Measurements from ENCODE around the gene GRIN2A. TPM values are rescaled to one million over a fixed set of nuclear protein-coding genes. Genes with fewer than 3 reads are reported as not detected.

Gene GRIN2A
- total RNA-seq, 2 experiments from 2014 or later: not detected

GRCh38 chr16:9844361-9844760 is 337.9 kb downstream of the GRIN2A start:
- Histone ChIP-seq H3K27ac (ENCODE audit: low read depth, low read length, poor library complexity, severe bottlenecking) (no peak overlapping the region), H4K20me1 (ENCODE audit: insufficient read depth, low read length) (no peaks in the 10 kb centered on the region), H3K9me2 (ENCODE audit: insufficient read depth, low read length) (no peaks in the 10 kb centered on the region), H3K36me3 (ENCODE audit: insufficient read depth, low read length) (no peaks in the 10 kb centered on the region), H3K4me3 (ENCODE audit: low read depth, low read length, poor library complexity, severe bottlenecking) (no peak overlapping the region), H3K4me1 (ENCODE audit: insufficient read depth, low read length, poor library complexity, severe bottlenecking) (no peaks in the 10 kb centered on the region), H3K79me2 (ENCODE audit: insufficient read depth, low read depth, low read length) (no peaks in the 10 kb centered on the region), H3K9me3 (ENCODE audit: low read length) (no peaks in the 10 kb centered on the region), H2AFZ (ENCODE audit: low read length) (no peak overlapping the region), H3K4me2 (ENCODE audit: low read length) (no peak overlapping the region)
- intact Hi-C loops (cut with micrococcal nuclease; ENCODE audit: unreplicated experiment): no loop called here
- ChIA-PET CTCF (ENCODE audit: unreplicated experiment) (no interaction called here), POLR2A (no interaction called here)
- BruUV-seq (replicated peaks): no TSS peak
- TF ChIP-seq, protein P1, sequence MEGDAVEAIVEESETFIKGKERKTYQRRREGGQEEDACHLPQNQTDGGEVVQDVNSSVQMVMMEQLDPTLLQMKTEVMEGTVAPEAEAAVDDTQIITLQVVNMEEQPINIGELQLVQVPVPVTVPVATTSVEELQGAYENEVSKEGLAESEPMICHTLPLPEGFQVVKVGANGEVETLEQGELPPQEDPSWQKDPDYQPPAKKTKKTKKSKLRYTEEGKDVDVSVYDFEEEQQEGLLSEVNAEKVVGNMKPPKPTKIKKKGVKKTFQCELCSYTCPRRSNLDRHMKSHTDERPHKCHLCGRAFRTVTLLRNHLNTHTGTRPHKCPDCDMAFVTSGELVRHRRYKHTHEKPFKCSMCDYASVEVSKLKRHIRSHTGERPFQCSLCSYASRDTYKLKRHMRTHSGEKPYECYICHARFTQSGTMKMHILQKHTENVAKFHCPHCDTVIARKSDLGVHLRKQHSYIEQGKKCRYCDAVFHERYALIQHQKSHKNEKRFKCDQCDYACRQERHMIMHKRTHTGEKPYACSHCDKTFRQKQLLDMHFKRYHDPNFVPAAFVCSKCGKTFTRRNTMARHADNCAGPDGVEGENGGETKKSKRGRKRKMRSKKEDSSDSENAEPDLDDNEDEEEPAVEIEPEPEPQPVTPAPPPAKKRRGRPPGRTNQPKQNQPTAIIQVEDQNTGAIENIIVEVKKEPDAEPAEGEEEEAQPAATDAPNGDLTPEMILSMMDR (conservative IDR thresholded peaks at IDR 0.05; ENCODE audit: low read length): no peak
- TF ChIP-seq EZH2phosphoT487 (IDR thresholded peaks at IDR 0.05; ENCODE audit: borderline replicate concordance, low read depth, low read length): no peak
- no peak for DNase-seq (ENCODE audit: low spot score)

DNA sequence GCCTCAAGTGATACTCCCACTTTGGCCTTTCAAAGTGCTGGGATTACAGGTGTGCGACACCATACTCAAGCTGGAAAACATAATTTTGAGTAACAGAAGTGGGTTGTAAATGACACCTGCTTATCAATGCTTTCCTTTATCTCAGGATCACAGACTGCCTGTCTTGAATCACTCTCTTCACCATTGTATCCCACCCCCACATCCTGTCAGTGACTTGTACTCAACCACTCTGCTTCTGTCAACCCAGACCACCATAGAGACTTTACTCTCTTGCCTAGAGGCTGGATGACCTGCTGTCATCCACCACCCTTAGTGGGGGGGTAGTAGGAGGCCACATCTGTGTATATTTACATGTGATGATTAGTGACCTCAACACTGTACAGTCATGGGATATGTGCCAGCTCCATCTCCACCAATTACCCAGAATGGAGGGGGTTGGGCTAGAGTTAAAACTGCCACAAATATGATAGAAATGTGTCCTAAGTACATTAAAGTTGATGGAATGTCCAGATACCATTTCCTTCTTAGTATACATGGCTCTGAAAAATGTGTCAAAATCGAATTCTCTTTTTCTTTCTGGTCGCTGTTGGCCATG is 338.7 kb downstream of the GRIN2A start:
- no peaks in the 10 kb centered on the region for H3K4me1 ChIP-seq (ENCODE audit: insufficient read depth, low read length, poor library complexity, severe bottlenecking)
- H3K36me3 ChIP-seq (ENCODE audit: insufficient read depth, low read length): no peaks in the 10 kb centered on the region
- no TSS peak for BruUV-seq (replicated peaks)
- H4K20me1 ChIP-seq (ENCODE audit: insufficient read depth, low read length): no peaks in the 10 kb centered on the region
- H3K9me3 ChIP-seq (ENCODE audit: low read length): no peaks in the 10 kb centered on the region
- no peaks in the 10 kb centered on the region for H3K9me2 ChIP-seq (ENCODE audit: insufficient read depth, low read length)
- H2AFZ ChIP-seq (ENCODE audit: low read length): no peak overlapping the region
- no peaks in the 10 kb centered on the region for H3K79me2 ChIP-seq (ENCODE audit: insufficient read depth, low read depth, low read length)
- DNase-seq (ENCODE audit: low spot score): no peak
- intact Hi-C loops (cut with micrococcal nuclease; ENCODE audit: unreplicated experiment): no loop called here
- POLR2A ChIA-PET: no interaction called here
- TF ChIP-seq, protein P1 (conservative IDR thresholded peaks at IDR 0.05; ENCODE audit: low read length): no peak
- no peak for TF ChIP-seq EZH2phosphoT487 (IDR thresholded peaks at IDR 0.05; ENCODE audit: borderline replicate concordance, low read depth, low read length)
- no peak overlapping the region for H3K4me3 ChIP-seq (ENCODE audit: low read depth, low read length, poor library complexity, severe bottlenecking)
- CTCF ChIA-PET (ENCODE audit: unreplicated experiment): no interaction called here
- no peak overlapping the region for H3K27ac ChIP-seq (ENCODE audit: low read depth, low read length, poor library complexity, severe bottlenecking)
- no peak overlapping the region for H3K4me2 ChIP-seq (ENCODE audit: low read length)

- Histone ChIP-seq H3K4me3 (ENCODE audit: low read depth, low read length, poor library complexity, severe bottlenecking) (no peak overlapping the region), H3K9me3 (ENCODE audit: low read length) (no peaks in the 10 kb centered on the region), H3K79me2 (ENCODE audit: insufficient read depth, low read depth, low read length) (no peaks in the 10 kb centered on the region), H3K4me2 (ENCODE audit: low read length) (no peak overlapping the region), H3K9me2 (ENCODE audit: insufficient read depth, low read length) (no peaks in the 10 kb centered on the region), H3K27ac (ENCODE audit: low read depth, low read length, poor library complexity, severe bottlenecking) (no peak overlapping the region), H3K36me3 (ENCODE audit: insufficient read depth, low read length) (no peaks in the 10 kb centered on the region), H3K4me1 (ENCODE audit: insufficient read depth, low read length, poor library complexity, severe bottlenecking) (no peaks in the 10 kb centered on the region), H4K20me1 (ENCODE audit: insufficient read depth, low read length) (no peaks in the 10 kb centered on the region), H2AFZ (ENCODE audit: low read length) (no peak overlapping the region)
- CTCF ChIA-PET (ENCODE audit: unreplicated experiment): no interaction called here
- no peak for TF ChIP-seq EZH2phosphoT487 (IDR thresholded peaks at IDR 0.05; ENCODE audit: borderline replicate concordance, low read depth, low read length)
- TF ChIP-seq, protein P1 (conservative IDR thresholded peaks at IDR 0.05; ENCODE audit: low read length): no peak
- POLR2A ChIA-PET: no interaction called here
- BruUV-seq (replicated peaks): no TSS peak
- intact Hi-C loops (cut with micrococcal nuclease; ENCODE audit: unreplicated experiment): no loop called here
- DNase-seq (ENCODE audit: low spot score): no peak
Observed at GRCh38 chr16:9840761-9841665, 341.2 kb downstream of the GRIN2A start.

Data from OCI-LY7 (cell line).